Glomerular visceral epithelial cell (primary cell): ENCODE measurements around the gene BCL3.
"Not testable (repeated sequence)": the region's sequence is repeated elsewhere in the genome, so short reads cannot be mapped to it uniquely, and the experiment has no call there.

Experiments
- DNase-seq: peaks from one replicate; pipeline ENCODE4 v3.0.0-alpha.2; 2016; ENCODE audit errors: extremely low spot score

The BCL3 gene, protein sequence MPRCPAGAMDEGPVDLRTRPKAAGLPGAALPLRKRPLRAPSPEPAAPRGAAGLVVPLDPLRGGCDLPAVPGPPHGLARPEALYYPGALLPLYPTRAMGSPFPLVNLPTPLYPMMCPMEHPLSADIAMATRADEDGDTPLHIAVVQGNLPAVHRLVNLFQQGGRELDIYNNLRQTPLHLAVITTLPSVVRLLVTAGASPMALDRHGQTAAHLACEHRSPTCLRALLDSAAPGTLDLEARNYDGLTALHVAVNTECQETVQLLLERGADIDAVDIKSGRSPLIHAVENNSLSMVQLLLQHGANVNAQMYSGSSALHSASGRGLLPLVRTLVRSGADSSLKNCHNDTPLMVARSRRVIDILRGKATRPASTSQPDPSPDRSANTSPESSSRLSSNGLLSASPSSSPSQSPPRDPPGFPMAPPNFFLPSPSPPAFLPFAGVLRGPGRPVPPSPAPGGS

DNA sequence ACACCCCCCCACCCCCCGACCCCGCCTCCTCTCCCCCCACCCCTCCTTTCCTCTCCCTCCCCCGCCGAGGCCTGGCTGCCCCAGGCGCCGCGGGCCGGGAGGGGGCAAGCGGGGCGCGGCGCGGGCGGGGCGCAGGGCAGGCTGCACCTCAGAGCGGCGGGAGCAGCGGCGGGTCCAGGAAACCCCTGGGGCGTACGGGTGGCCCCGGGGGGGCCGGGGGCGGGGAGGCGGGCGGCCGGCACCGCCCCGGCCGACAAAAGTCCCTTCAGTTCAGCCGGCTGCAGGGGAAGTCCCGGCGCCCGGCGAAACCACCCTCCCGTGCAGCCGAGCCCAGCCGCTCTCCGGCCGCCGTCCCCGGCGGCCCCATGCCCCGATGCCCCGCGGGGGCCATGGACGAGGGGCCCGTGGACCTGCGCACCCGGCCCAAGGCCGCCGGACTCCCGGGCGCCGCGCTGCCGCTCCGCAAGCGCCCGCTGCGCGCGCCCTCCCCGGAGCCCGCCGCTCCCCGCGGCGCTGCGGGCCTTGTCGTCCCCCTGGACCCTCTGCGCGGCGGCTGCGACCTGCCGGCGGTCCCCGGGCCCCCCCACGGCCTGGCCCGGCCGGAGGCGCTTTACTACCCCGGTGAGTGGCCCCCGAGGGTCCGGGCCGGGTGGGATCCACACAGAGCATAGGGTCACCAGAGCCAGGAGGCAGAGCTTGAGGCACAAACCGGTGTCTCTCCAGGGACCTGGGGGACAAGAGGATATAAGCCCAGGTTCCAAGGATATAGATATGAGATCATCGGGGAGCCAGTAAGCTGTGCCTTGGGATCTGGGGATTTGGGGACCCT, at the start of gene BCL3:
TSS of gene BCL3 (plus strand) at position 283 of the 829 bp plus-strand sequence. CDS start at position 366, 83 bp downstream.
- DNase-seq: peak; percentile 89

DNA sequence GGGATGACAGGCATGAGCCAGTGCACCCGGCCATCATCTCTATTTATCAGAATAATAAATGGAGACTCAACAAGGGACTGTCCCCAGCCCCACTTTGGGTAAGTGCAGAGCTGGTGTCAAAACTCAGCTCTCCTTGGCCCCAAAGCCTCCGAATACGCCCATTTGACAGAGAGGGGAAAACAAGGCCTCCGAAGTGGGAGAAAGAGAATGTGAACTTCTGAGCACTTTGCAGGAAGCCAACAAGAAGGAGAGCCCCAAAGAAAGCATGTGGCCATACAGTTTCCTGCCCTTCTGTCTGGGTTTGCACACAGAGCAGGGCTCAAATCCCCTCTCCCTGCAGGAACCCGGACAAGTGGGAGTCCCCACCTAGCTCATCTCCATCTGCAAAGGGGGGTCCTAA, 48.0 kb upstream of the BCL3 start:
- DNase-seq: no peak

DNA sequence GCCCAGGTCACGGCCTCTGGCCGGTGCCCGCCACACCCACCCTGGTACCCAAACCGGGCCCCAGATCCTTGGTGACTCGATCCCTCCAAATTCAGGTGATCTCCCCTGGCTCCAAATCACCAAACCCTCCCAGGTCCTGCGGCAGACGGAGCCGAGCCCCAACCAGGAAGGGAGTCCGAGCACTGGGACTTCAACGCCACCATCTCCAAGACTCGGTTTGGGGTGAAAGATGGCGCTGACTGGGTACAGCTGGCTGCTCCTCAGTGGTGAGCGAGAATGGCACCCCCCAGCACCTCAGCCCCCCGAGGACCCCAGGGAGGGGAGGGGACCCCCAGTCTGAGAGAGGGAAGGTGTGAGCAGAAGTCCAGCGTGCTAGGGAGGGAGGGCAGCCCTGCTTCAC, 47.3 kb upstream of the BCL3 start:
- no peak for DNase-seq

DNA sequence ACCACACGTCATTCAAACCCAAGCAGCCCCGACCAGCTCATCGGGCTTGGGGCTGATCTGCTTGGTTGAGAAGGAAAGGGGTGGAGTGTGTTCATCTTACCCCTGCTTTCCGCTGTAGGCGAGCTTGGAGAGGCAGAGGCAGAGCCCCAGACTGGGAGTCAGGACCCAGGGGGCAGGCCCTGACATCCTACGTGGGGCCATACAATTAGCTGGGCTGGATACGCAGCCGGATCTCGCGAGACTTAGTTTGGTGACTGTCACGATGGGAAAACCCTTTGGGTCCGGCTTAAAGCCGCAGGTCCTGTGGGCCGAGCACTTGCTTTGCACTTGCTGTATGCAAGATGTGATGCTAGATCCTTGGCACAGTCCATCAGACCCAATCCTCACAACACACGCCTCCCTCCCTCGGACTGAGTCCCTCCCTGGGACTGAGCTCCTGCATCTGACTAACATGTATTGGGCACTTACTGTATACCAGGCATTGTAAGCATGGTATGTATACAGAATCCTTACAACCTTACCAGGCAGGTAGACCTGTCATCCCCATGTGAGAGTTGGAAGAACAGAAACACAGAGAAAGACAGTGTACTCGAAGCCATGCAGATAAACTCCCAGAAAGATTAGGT, 45.8 kb upstream of the BCL3 start:
- DNase-seq: no peak

DNA sequence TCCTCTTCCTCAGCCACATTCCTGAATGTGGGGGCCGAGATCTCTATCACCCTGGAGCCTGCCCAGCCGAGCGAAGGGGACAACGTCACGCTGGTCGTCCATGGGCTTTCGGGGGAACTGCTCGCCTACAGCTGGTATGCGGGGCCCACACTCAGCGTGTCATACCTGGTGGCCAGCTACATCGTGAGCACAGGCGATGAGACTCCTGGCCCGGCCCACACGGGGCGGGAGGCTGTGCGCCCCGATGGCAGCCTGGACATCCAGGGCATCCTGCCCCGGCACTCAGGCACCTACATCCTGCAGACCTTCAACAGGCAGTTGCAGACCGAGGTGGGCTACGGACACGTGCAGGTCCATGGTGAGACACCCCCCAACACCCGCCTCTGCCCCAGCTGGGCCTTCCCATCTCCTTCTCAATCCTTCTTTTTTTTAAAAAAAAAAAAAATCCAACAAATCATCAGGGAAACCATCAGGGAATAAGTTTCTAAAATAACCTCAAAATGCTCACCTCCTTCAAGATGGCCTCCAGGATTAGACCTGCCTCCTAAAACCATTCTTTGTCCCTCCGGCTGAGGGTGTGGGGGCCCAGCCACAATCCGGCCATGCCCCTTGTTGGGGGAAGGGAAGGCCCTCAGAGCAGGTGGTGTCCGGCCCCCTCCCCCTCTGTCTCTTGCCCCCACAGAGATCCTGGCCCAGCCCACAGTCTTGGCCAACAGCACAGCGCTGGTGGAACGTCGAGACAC, 45.0 kb upstream of the BCL3 start:
- DNase-seq: no peak

DNA sequence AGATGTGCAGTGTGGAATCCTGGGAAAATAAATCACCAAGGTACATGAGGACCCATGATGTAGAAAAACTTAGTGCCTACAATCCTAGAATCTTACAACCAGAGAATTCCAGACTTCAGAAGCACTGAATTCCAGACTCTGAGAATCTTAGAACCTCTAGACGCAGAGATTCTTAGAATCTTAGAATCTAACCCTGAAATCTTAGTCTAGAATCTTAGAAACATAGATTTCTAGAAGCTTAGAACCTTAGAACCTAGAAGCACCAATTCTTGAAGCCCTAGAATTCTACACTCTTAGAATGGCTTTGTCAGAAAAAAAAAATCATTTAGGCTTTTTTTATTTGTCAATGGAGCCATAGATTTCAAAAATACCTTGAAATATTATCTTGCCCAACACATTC, 43.5 kb upstream of the BCL3 start:
- DNase-seq: no peak

DNA sequence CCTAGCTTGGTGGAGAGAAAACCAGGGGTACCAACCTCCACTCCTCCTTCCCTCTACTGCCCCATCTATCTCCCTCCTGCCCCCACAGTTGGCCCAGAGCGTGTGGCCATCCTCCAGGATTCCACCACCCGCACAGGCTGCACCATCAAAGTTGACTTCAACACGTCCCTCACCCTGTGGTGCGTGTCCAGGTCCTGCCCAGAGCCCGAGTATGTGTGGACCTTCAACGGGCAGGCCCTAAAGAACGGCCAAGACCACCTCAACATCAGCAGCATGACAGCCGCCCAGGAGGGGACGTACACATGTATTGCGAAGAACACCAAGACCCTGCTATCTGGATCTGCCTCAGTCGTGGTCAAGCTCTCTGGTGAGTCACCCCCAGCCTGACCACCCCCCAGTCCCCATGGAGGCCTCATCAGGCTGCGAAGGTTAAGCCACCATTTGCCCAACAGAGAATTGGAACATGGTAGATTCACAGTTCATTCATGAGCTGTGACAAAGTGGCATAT, 43.0 kb upstream of the BCL3 start:
- DNase-seq: no peak

DNA sequence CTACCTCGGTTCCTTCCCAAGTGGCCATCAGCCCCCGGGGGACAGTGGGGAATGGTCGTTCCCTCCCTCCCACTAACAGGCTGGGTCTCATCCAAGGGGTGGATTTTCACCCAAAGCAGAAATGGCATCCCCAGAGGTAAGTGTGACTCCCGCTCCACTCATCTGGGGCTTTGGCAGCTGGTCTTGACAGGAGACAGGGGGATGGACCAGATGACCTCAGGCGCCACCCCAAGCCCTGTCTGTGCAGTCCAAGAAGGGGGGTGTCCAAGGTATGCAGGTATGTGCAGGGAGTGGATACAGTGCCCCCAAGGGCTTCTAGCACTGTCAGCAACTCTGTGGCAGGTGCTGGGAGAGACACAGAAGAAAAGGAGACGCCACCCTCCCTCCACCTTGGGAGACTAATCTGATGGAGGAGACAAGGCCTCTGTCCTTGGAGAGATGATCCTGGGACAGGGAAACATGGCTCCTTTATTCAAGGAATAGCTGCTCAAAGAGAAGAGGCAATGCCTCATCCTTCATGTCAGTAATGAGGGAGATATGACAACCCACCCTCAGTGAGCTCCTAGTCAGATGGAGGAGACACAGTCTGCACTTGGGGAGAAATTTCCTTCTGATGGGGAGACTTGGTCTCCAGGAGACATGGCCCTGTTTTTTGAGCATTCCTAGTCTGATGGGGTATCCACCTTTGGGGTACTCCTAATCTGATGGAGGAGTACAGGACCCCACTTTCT, 41.8 kb upstream of the BCL3 start:
- DNase-seq: no peak

DNA sequence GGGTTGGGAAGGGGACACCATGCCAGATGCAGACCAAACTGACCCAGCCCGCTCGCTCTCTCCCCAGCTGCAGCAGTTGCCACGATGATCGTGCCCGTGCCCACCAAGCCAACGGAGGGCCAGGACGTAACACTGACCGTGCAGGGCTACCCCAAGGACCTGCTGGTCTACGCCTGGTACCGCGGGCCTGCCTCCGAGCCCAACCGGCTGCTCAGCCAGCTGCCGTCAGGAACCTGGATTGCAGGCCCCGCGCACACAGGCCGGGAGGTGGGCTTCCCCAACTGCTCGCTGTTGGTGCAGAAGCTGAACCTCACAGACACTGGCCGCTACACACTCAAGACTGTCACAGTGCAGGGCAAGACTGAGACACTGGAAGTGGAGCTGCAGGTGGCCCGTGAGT, 40.7 kb upstream of the BCL3 start:
- DNase-seq: no peak

DNA sequence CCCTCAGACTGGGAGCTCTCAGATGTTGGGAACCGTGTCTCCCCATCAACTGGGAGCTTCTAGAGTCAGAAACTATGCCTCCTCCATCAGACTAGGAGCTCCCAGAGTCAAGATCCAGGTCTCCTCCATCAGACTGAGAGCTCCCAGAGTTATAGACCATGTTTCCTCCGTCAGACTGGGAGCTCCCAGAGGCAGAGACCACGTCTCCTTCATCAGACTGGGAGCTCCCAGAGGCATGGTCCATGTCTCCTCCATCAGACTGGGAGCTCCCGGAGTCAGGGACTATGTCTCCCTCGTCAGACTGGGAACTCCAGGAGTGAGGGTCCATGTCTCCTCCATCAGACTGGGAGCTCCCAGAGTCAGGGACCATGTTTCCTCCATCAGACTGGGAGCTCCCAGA, 39.6 kb upstream of the BCL3 start:
- no peak for DNase-seq

DNA sequence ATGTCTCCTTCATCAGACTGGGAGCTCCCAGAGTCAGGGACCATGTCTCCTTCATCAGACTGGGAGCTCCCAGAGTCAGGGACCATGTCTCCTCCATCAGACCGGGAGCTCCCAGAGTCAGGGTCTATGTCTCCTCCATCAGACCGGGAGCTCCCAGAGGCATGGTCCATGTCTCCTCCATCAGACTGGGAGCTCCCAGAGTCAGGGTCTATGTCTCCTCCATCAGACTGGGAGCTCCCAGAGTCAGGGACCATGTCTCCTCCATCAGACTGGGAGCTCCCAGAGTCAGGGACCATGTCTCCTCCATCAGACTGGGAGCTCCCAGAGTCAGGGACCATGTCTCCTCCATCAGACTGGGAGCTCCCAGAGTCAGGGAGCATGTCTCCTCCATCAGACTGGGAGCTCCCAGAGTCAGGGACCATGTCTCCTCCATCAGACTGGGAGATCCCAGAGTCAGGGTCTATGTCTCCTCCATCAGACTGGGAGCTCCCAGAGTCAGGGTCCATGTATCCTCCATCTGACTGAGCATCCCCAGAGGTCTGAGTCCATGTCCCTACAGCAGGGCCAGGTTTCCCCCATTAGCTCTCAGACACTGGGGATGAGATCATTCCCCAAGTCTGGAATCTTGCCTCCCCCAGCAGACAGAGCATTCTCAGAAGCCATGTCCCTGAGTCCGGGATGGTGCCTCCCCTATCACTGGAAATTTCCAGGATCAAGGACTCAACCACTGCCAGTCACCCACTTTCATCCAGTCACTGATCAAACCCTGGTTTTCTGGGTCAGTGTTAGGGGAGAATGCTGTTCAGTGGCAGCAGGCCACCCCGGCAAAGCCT, 38.9 kb upstream of the BCL3 start:
- DNase-seq: not testable (repeated sequence)

DNA sequence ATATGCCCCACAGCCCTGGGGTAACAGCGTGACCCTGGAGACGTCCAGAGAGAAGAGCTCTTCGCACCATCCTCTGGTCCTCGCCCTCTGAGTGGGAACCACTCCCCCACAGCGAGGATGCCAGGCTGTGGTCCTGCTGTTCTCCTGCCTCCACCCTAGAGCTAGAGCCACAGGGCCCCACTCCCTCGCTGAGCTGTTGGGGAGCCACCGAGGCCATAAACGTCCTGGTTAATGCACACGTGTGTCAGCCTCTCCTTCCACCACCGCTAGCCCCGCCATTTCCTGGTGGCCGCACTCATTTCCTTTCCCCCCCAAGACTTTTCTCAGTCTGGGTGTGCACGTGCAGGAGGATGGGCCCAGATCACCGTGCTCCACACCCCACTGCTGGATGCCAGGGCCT, 38.0 kb upstream of the BCL3 start:
- no peak for DNase-seq

DNA sequence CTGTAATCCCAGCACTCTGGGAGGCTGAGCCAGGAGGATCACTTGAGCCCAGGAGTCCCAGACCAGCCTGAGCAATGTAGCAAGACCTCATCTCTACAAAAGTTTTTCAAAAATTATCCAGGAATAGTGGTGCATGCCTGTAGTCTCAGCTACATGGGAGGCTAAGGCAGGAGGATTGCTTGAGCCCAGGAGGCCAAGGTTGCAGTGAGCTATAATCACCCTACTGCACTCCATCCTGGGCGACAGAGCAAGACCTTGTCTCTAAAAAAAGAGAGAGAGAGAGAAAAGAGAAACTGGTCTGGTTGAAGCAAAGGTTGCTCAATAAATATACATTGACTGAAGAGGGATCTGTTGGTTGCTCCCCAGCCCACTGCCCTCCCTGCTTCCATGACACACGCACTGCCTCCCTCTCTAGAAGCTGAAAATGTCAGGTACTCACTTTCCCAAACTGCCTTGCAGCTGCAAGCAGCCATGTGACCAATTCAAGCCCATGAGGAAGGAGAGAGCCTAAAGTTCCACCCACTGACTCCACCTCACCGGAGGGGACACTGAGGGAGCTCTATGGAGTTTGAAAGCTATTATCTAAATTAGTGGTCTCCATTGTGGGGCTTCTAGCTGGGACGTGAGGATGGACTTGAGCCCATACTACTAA, 35.5 kb upstream of the BCL3 start:
- DNase-seq: no peak

DNA sequence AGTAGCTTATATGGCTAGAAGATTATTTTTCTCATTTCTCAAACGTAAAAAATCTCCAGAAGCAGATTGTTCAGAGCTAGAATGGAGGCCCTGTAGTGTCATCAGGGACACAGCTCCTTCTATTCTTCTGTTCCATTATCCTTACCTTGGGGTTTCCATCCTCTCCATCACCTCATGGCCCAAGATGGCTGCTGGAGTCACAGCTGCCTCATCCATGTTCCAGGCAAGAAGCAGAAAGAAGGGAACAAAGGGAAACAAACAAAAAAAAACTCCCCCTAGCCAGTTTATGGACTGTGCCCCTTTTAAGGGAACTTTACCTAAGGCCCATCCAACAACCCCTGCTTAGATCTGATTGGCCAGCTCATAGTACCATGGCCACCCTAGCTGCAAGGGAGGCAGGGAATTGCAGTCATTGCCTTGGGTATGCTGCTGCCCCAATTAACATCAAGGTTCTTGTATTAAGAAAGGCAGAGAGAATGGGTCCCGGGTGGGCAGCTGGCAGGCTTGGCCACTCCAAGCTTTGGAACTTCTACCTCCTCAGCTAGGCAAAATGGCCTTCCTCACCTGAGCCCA, 33.8 kb upstream of the BCL3 start:
- DNase-seq: no peak

DNA sequence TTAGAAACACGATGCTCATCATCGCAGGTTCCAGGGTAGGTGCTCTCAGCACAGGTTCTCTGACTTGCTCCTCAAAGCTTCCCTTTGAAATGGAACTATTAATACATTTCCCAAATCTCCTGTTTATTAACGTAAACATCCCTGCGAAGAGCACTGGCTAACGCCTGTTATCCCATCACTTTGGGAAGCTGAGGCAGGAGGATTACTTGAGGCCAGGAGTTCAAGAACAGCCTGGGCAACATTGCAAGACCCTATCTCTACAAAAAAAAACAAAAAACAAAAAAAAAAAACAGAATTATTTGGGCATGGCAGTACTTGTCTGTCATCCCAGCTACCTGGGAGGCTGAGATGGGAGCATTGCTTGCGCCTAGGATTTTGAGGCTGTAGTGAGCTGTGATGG, 30.9 kb upstream of the BCL3 start:
- DNase-seq: no peak

DNA sequence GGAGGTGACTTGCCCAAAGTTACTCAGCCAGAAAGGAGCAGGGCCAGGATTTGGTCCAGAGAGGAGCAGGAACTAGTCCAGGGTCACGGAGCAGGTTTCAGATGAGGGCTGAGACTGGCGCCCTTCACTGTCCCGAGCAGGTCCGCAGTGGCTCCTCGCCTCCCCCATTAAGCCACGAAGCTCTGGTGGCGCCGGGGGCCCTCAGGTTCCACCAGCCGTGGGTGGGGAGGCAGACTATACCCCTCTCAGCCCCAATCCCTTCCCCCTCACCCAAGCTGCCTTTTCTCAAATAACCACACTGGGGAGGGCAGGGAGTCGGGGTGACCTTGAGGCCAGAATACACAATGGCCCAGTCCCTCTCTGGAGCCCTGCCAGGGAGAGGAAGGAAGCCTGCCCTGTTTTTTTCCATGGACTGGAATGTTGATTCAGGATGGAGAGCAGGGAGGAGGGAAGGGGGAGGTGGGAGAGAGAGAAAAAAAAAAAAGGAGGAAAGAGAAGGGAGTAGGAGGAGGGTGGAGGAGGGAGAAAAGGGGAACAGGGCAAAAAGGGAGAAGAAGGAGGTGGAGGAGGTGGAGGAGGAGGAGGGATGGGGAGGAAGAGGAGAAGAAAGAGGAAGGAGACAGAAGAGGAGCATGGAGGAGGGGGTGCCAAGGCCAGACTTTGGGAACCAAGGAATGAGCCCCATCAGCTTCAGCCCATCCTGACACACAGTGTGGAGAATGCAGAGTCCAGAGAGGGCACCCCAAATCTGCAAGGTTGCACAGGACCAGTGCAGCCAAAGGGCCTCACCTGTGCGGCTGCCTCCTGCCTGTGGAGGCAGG, 29.9 kb upstream of the BCL3 start:
- peak; percentile 67 for DNase-seq

DNA sequence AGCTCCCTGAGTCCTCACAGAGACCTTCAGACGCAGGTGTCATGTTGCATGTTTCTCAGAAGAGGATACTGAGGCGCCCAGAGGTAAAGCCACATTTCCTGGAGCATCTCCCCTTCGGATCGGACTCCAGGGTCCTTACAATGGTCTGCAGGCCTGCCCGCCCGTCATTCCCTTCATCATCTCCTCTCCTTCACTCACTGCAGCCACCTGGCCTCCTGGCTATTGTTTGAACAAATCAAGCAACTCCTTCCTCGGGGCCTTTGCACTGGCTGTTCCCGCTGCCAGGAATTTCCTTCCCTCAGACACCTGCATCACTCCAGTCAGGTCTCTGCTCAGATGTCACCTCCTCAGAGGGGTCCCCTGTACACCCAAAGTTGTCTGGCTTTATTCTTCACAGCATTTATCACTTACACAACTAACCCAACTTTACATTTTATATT, 29.2 kb upstream of the BCL3 start:
- no peak for DNase-seq

DNA sequence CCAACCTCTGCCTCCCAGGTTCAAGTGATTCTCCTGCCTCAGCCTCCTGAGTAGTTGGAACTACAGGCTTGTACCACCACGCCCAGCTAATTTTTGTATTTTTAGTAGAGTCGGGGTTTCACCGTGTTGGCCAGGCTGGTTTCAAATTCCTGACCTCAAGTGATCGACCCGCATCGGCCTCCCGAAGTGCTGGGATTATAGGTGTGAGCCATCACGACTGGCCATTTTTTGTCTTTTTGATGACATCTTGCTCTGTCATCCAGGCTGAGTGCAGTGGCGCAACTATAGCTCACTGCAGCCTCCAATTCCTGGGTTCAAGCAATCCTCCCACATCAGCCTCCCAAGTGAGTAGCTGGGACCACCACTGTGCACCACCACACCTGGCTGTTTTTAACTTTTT, 28.1 kb upstream of the BCL3 start:
- not testable (repeated sequence) for DNase-seq
